Lower leg skin (tissue), 4 donors: ENCODE measurements around the gene ZBTB16. TPM values are rescaled to one million over a fixed set of nuclear protein-coding genes. Genes with fewer than 3 reads are reported as not detected.

Experiments used
- DNase-seq, 2 donors: peaks; one replicate each; pipeline ENCODE4 v3.0.0-alpha.2; 2019; ENCODE audit warnings: low spot score in 2 of 2
- H3K4me3 ChIP-seq: fragments of 200-600 bp; sonication (generic); 2 replicates; pipeline ENCODE4 v1.5.1; 2017; ENCODE audit warnings: mild to moderate bottlenecking, low read depth; ENCODE audit not compliant: poor library complexity, severe bottlenecking
- CTCF ChIP-seq, 3 donors: fragments of 450-650 bp; IDR thresholded peaks; one replicate each; pipeline ENCODE4 v1.5.1; 2016; ENCODE audit warnings: antibody characterized with exemption in 3 of 3, mild to moderate bottlenecking in 3 of 3, moderate library complexity in 2 of 3
- POLR2A ChIP-seq, 2 donors: fragments of 450-650 bp; IDR thresholded peaks; one replicate each; pipeline ENCODE4 v1.6.1; 2016 to 2017; ENCODE audit warnings: antibody characterized with exemption in 2 of 2, mild to moderate bottlenecking in 1 of 2, moderate library complexity in 1 of 2
- WGBS, 2 donors: methylation state at CpG; one replicate each; pipeline ENCODE4 v1.1.5; 2018; 5-methylcytosine and 5-hydroxymethylcytosine counted together
- intact Hi-C: fragments of 100-400 bp; cut with DNase I; formaldehyde crosslinking; loops from one replicate; pipeline ENCODE4 v1.15.0; 2023; ENCODE audit warnings: low total_unique reads
- total RNA-seq, 4 donors: library from RNA; depleted of rRNA; stranded (reverse); fragments of >200 nt; gene quantifications; one replicate each; pipeline ENCODE4 v1.1.0, GENCODE V29; 2016

The ZBTB16 gene
- total RNA-seq, 4 donors from 2014 or later, result 167 to 369 (median 233) TPM

- 76 to 85% methylated on average over 3 of the region's 3 CpGs for WGBS, 2 donors
- no peak overlapping the region for H3K4me3 ChIP-seq
- DNase-seq, result no peak
- intact Hi-C loops, result no loop called here
- TF ChIP-seq POLR2A (IDR thresholded peaks at IDR 0.05) (no peak), CTCF (IDR thresholded peaks at IDR 0.05) (no peak)
Observed at GRCh38 chr11:114019046-114019445, 40.5 kb upstream of the ZBTB16 start.

- no peak overlapping the region for H3K4me3 ChIP-seq
- 83% methylated on average over 5 of the region's 5 CpGs for WGBS, 2 donors
- TF ChIP-seq CTCF (IDR thresholded peaks at IDR 0.05), result no peak
- TF ChIP-seq POLR2A (IDR thresholded peaks at IDR 0.05), result no peak
- intact Hi-C loops, result no loop called here
- DNase-seq, result no peak
Observed at GRCh38 chr11:114019574-114019973, 39.9 kb upstream of the ZBTB16 start.

GRCh38 chr11:114025329-114025907, 34.1 kb upstream of the ZBTB16 start:
- intact Hi-C loops, result no loop called here
- 45 to 48% methylated on average over 3 of the region's 3 CpGs for WGBS, 2 donors
- DNase-seq, result no peak
- no peak for TF ChIP-seq CTCF (IDR thresholded peaks at IDR 0.05)
- no peak for TF ChIP-seq POLR2A (IDR thresholded peaks at IDR 0.05)
- H3K4me3 ChIP-seq, result no peak overlapping the region

- no peak overlapping the region for H3K4me3 ChIP-seq
- TF ChIP-seq POLR2A (IDR thresholded peaks at IDR 0.05) (no peak), CTCF (IDR thresholded peaks at IDR 0.05) (no peak)
- intact Hi-C loops, result no loop called here
Observed at GRCh38 chr11:114026355-114026754, 33.2 kb upstream of the ZBTB16 start.

DNA sequence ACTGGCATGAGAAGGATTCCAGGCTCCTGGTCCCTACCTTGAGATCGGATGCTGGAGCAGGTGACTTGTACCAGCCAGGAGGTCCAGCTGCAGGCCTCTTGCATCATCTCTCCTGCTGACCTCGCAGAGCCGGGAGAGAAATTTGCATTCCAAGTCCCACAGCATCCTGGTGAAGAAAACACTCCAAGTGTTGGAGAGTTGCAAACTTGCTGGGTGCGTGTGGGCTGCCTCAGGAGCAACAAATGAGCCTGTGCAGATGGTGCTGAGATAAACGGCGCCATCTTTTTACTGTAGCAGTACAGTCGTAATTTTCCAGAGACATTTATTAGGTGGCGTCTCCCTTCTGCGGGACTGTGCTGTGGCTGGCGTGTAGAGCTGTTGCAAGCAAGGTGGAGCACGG, 32.1 kb upstream of the ZBTB16 start:
- 63 to 64% methylated on average over 11 of the region's 11 CpGs for WGBS, 2 donors
- TF ChIP-seq POLR2A (IDR thresholded peaks at IDR 0.05), result no peak
- no peak for TF ChIP-seq CTCF (IDR thresholded peaks at IDR 0.05)
- DNase-seq, result no peak
- intact Hi-C loops, result no loop called here
- no peak overlapping the region for H3K4me3 ChIP-seq

More at GRCh38 chr11:114026355-114026754, 33.2 kb upstream of the ZBTB16 start:
- WGBS, 2 donors, result 40 to 43% methylated on average over 1 of the region's 1 CpG
- DNase-seq, result no peak

GRCh38 chr11:114027926-114028325, 31.6 kb upstream of the ZBTB16 start:
- intact Hi-C loops, result no loop called here
- no peak for TF ChIP-seq CTCF (IDR thresholded peaks at IDR 0.05)
- no peak overlapping the region for H3K4me3 ChIP-seq
- 50 to 54% methylated on average over 4 of the region's 4 CpGs for WGBS, 2 donors
- no peak for DNase-seq
